ENCODE measurements around the gene PIP4K2B. TPM values are rescaled to one million over a fixed set of nuclear protein-coding genes. Genes with fewer than 3 reads are reported as not detected.
A peak's percentile ranks its signal among the peaks of the same experiment; 100 is the strongest.

Gene PIP4K2B
- total and polyA plus RNA-seq, 2 of the 8 experiments (the other 6 are each of a cell fraction or from before 2014, with no cell fraction given), result 21.5 to 57.8 TPM

- Histone ChIP-seq H3K4me2 (ENCODE audit: insufficient read depth in 1 of 2, low read depth in 2 of 2, low read length in 2 of 2) (no peak overlapping the region), H2BK15ac (ENCODE audit: low read length) (no peak overlapping the region), H2BK5ac (ENCODE audit: low read depth, low read length) (no peak overlapping the region), H3K4me3 (ENCODE audit: extremely low read depth in 1 of 4, insufficient read depth in 2 of 4, low read depth in 3 of 4, low read length in 4 of 4) (no peak overlapping the region), H2AK5ac (ENCODE audit: low read depth, low read length) (no peak overlapping the region), H4K91ac (replicated peaks; ENCODE audit: insufficient read length, low read length) (no peak overlapping the region), H3K23ac (ENCODE audit: insufficient read length) (no peak overlapping the region), H4K5ac (ENCODE audit: insufficient read length, low read depth, low read length) (no peak overlapping the region), H3K18ac (ENCODE audit: extremely low read depth, low read length) (no peak overlapping the region), H3K14ac (ENCODE audit: insufficient read length) (no peak overlapping the region), H3K27ac (ENCODE audit: low read depth, low read length) (no peak overlapping the region), H3K56ac (replicated peaks; ENCODE audit: insufficient read length, low read depth, low read length) (no peak overlapping the region), H4K20me1 (replicated peaks in 1 of 2; ENCODE audit: control insufficient read depth in 1 of 2, insufficient read depth in 2 of 2, low read length in 2 of 2) (peaks cover 14 to 42% of the 10 kb centered on the region in 2 experiments), H3K23me2 (ENCODE audit: low read depth, low read length) (peaks cover 9% of the 10 kb centered on the region; the same call in 1 of the 2 replicates), H3K4ac (replicated peaks; ENCODE audit: insufficient read length, low read depth, low read length) (no peak overlapping the region), H3K79me2 (ENCODE audit: control insufficient read depth in 1 of 2, insufficient read depth in 2 of 2, low read length in 2 of 2) (peaks cover 0 to 3% of the 10 kb centered on the region in 2 experiments; a peak in 1 of 4 replicates), H3K27me3 (replicated peaks in 1 of 4; ENCODE audit: control insufficient read depth in 3 of 4, extremely low read depth in 1 of 4, insufficient read depth in 3 of 4, low read length in 3 of 4) (peaks cover 0 to under 1% (median 0%) of the 10 kb centered on the region in 4 experiments; a peak in 2 of 7 replicates), H2BK12ac (ENCODE audit: low read depth, low read length) (no peak overlapping the region), H2AFZ (ENCODE audit: low read length) (no peak overlapping the region), H3K79me1 (ENCODE audit: low read depth, low read length) (no peaks in the 10 kb centered on the region), H4K8ac (ENCODE audit: extremely low read depth, insufficient read depth, low read length) (no peak overlapping the region), H3K9me3 (ENCODE audit: insufficient read depth in 2 of 2, low read depth in 1 of 2, low read length in 1 of 2) (no peaks in the 10 kb centered on the region), H2BK20ac (ENCODE audit: low read length) (no peak overlapping the region), H3K36me3 (ENCODE audit: control insufficient read depth in 2 of 4, insufficient read depth in 4 of 4, low read length in 3 of 4) (peaks cover 2 to 23% (median 15%) of the 10 kb centered on the region in 4 experiments; a peak in 7 of 8 replicates), H2BK120ac (replicated peaks; ENCODE audit: low read depth, low read length) (no peak overlapping the region), H3K4me1 (replicated peaks in 1 of 4; ENCODE audit: control insufficient read depth in 3 of 4, insufficient read depth in 4 of 4, low read length in 3 of 4) (peaks cover 0 to 14% (median 6%) of the 10 kb centered on the region in 4 experiments; a peak in 5 of 7 replicates), H3K9ac (replicated peaks in 1 of 4; ENCODE audit: extremely low read depth in 1 of 4, low read depth in 3 of 4, low read length in 3 of 4) (no peak overlapping the region)
- no peak for DNase-seq (ENCODE audit: low read depth in 1 of 2, low spot score in 2 of 2)
- CTCF ChIA-PET (ENCODE audit: partially characterized antibody), result interaction anchor here (0.6 to 5.4 kb wide), 31 partner anchors 10 to 415 kb away, joined by 3 to 49 read pairs (median 7); partner anchors contain the start of genes EPOP and MLLT6
- TF ChIP-seq CTCF (IDR thresholded peaks at IDR 0.05; ENCODE audit: control extremely low read depth in 1 of 3, insufficient read depth in 1 of 3, low read depth in 1 of 3, low read length in 3 of 3), result peak; percentile 31 to 49 (median 36)
- TF ChIP-seq E2F6 (IDR thresholded peaks at IDR 0.05), result no peak
- WGBS, 2 experiments (ENCODE audit: extremely low coverage in 1 of 2, insufficient coverage in 1 of 2, insufficient read length in 1 of 2, insufficient replicate concordance in 2 of 2, low coverage in 1 of 2, low lambda C conversion rate in 2 of 2, missing lambda C conversion rate in 1 of 2), result 82% methylated on average over 15 of the region's 15 CpGs; no CpG with 5 or more reads in 1 of the 2 experiments
- FAIRE-seq, result no peak
- POLR2A ChIA-PET (ENCODE audit: partially characterized antibody), result interaction anchor here (0.8 to 2.8 kb wide), 7 partner anchors 10 to 49 kb away, joined by 3 to 8 read pairs (median 5); partner anchors contain the start of gene PSMB3
Measured at GRCh38 chr17:38733982-38734973, 65.1 kb downstream of the PIP4K2B start.

Data from H1 (cell line).